Cardiac muscle cell (in vitro differentiated cells and primary cell): ENCODE results near the gene ETNK1. TPM values are rescaled to one million over a fixed set of nuclear protein-coding genes. Genes with fewer than 3 reads are reported as not detected.
A peak's percentile ranks its signal among the peaks of the same experiment; 100 is the strongest.
"Not testable (repeated sequence)": the region's sequence is repeated elsewhere in the genome, so short reads cannot be mapped to it uniquely, and the experiment has no call there.

ENCODE experiments used
- DNase-seq, 2 donors: peaks; one replicate each; pipeline versions ENCODE4 v3.0.0 to v3.0.0-alpha.2; 2010 to 2017; ENCODE audit warnings: low read depth in 1 of 2, low spot score in 1 of 2
- H3K27ac ChIP-seq: fragments of 200-600 bp; sonication (generic); 2 replicates; pipeline ENCODE4 v1.5.1; 2016
- H3K27me3 ChIP-seq: fragments of 200-600 bp; sonication (generic); 2 replicates; pipeline ENCODE4 v1.6.0; 2016; ENCODE audit warnings: control low read depth
- H3K36me3 ChIP-seq: fragments of 200-600 bp; sonication (generic); 2 replicates; pipeline ENCODE4 v1.5.1; 2016; ENCODE audit warnings: control low read depth
- H3K4me1 ChIP-seq: fragments of 200-600 bp; sonication (generic); 2 replicates; pipeline ENCODE4 v1.8.1; 2017; ENCODE audit warnings: low read depth, mild to moderate bottlenecking, mixed run types
- H3K4me3 ChIP-seq: fragments of 200-600 bp; sonication (generic); 2 replicates; pipeline ENCODE4 v1.5.1; 2016; ENCODE audit warnings: mild to moderate bottlenecking
- H3K9me3 ChIP-seq: fragments of 200-600 bp; sonication (generic); 2 replicates; pipeline ENCODE4 v1.5.1; 2017; ENCODE audit warnings: low read depth, mild to moderate bottlenecking, control low read depth
- polyA plus RNA-seq: library from polyadenylated mRNA; unstranded; fragments of >200 nt; fragmentation: Nextera tagmentation; extraction: Ambion mirVana; gene quantifications from 2 replicates; pipeline ENCODE4 v1.2.1, GENCODE V29; 2016
- total RNA-seq: library from RNA; depleted of rRNA; stranded (reverse); fragments of >200 nt; gene quantifications from 2 replicates; pipeline ENCODE4 v1.2.3, GENCODE V29; 2016
- TF ChIP-seq, protein P1 (sequence below): IDR thresholded peaks from 2 replicates; pipeline ENCODE4 v1.5.1; 2012; ENCODE audit warnings: low read depth, mild to moderate bottlenecking, low read length

Gene ETNK1
- total and polyA plus RNA-seq, 2 experiments from 2014 or later: 19.7 to 61.3 TPM

DNA sequence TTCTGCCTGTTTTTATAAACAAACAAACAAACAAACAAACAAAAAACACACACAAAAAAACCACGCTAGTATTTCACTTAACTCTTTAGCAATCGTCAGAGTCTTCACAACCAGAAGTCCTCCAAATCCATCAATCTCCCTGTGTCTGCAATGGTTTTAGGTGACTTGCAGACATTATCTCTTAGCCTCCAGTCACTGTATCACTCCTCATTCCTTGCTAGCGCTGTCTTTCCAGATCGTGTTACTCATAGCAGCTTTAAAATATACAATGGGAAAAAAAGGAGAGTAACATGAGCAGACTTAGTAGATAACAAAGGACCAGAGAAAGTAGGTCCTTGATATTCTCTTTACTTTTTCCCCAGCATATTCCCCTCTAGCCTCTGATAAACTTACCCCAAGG is 15.5 kb upstream of the ETNK1 start:
- no peaks in the 10 kb centered on the region for H3K9me3 ChIP-seq
- TF ChIP-seq, protein P1, sequence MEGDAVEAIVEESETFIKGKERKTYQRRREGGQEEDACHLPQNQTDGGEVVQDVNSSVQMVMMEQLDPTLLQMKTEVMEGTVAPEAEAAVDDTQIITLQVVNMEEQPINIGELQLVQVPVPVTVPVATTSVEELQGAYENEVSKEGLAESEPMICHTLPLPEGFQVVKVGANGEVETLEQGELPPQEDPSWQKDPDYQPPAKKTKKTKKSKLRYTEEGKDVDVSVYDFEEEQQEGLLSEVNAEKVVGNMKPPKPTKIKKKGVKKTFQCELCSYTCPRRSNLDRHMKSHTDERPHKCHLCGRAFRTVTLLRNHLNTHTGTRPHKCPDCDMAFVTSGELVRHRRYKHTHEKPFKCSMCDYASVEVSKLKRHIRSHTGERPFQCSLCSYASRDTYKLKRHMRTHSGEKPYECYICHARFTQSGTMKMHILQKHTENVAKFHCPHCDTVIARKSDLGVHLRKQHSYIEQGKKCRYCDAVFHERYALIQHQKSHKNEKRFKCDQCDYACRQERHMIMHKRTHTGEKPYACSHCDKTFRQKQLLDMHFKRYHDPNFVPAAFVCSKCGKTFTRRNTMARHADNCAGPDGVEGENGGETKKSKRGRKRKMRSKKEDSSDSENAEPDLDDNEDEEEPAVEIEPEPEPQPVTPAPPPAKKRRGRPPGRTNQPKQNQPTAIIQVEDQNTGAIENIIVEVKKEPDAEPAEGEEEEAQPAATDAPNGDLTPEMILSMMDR: no peak
- no peak for DNase-seq
- no peaks in the 10 kb centered on the region for H3K27me3 ChIP-seq
- H3K27ac ChIP-seq: no peak overlapping the region
- no peaks in the 10 kb centered on the region for H3K36me3 ChIP-seq
- H3K4me3 ChIP-seq: no peak overlapping the region
- H3K4me1 ChIP-seq: no peaks in the 10 kb centered on the region

- no peak for DNase-seq
- H3K27ac ChIP-seq: no peak overlapping the region
- H3K36me3 ChIP-seq: no peaks in the 10 kb centered on the region
- no peaks in the 10 kb centered on the region for H3K9me3 ChIP-seq
- H3K4me1 ChIP-seq: no peaks in the 10 kb centered on the region
- H3K27me3 ChIP-seq: no peaks in the 10 kb centered on the region
- TF ChIP-seq, protein P1: no peak
- no peak overlapping the region for H3K4me3 ChIP-seq
These were observed 14.8 kb upstream of the ETNK1 start for GRCh38 chr12:22610131-22610530.

DNA sequence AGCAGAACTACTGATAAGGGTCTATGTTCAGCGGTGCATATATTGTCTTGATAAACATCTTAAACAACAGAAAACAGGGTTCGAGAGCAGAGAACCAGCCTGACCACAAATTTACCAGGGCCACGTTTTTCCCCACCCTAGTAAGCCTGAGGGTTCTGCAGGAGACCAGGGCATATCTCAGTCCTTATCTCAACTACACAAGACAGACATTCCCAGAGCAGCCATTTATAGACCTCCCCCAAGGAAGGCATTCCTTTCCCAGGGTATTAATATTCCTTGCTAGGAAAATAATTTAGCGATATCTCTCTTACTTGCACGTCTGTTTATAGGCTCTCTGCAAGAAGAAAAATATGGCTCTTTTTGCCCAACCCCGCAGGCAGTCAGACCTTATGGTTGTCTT is 12.1 kb upstream of the ETNK1 start:
- not testable (repeated sequence) for H3K36me3 ChIP-seq, H3K27me3 ChIP-seq, DNase-seq, H3K4me3 ChIP-seq, H3K9me3 ChIP-seq, H3K4me1 ChIP-seq, H3K27ac ChIP-seq

DNA sequence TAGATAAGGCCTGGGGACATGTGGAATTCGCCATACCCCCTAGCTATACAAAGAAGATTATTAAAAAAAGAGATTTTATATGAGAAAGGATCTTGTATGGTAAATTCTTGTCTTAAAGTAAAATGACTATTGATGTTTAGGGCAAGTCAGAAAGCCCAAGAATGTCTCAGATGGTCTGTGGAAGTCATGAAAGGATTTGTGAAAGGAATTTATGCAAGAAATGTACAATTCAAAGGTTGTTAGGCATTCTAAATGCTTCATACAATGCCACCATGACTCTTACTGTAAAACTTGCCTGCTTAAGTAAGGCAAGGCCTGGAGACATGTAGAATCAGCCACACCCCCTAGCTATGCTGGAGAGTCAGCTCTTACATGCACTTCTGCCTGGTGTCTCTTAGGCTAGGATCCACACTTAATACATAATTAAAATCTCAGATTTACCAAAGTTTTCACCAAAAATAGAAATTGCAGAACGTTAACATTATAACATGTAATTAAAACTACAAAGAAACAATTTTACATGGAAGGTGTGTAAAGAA is 8.9 kb upstream of the ETNK1 start:
- Histone ChIP-seq H3K4me1 (no peaks in the 10 kb centered on the region), H3K36me3 (no peaks in the 10 kb centered on the region), H3K27ac (no peak overlapping the region), H3K9me3 (no peaks in the 10 kb centered on the region), H3K27me3 (no peaks in the 10 kb centered on the region), H3K4me3 (no peak overlapping the region)
- no peak for DNase-seq
- TF ChIP-seq, protein P1: no peak

DNA sequence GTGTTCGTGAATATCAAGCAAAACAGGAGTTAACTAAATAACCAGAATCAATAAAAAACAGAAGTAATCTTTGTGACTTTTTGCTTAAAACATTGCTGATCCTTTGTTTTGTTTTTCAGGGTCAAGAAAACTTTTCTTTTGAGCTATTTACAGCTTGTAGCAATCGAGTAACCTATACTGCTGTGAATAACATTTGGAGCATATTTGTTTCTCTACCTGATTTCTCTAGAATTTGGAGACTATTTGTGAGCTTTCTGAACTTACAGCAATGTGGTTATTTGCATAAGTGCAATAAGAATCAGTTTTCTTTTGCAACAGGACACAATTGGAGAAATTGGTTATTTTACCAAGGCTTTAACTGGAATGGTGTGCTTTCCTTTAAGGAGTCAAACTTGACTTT is 7.3 kb upstream of the ETNK1 start:
- no peak overlapping the region for H3K4me3 ChIP-seq
- no peaks in the 10 kb centered on the region for H3K9me3 ChIP-seq
- H3K27me3 ChIP-seq: no peaks in the 10 kb centered on the region
- H3K27ac ChIP-seq: no peak overlapping the region
- no peaks in the 10 kb centered on the region for H3K36me3 ChIP-seq
- no peaks in the 10 kb centered on the region for H3K4me1 ChIP-seq
- DNase-seq: no peak
- TF ChIP-seq, protein P1: no peak

GRCh38 chr12:22624548-22624869 is 462 bp upstream of the ETNK1 start:
- no peak for DNase-seq
- Histone ChIP-seq H3K4me1 (peaks cover 29% of the 10 kb centered on the region), H3K27me3 (no peaks in the 10 kb centered on the region), H3K36me3 (no peaks in the 10 kb centered on the region), H3K9me3 (no peaks in the 10 kb centered on the region), H3K4me3 (peak overlapping the region; percentile 62), H3K27ac (peak overlapping the region; percentile 98)
- TF ChIP-seq, protein P1: no peak
